LHCN-M2 (cell line): ENCODE results near the gene PFN3. TPM values are rescaled to one million over a fixed set of nuclear protein-coding genes. Genes with fewer than 3 reads are reported as not detected.
"Not testable (repeated sequence)": the region's sequence is repeated elsewhere in the genome, so short reads cannot be mapped to it uniquely, and the experiment has no call there.

Experiments used
- DNase-seq: peaks from one replicate; pipeline ENCODE4 v3.0.0-alpha.2; 2012; ENCODE audit warnings: low read depth
- total RNA-seq: library from RNA; depleted of rRNA; stranded (reverse); fragments of >200 nt; gene quantifications from 2 replicates; pipeline ENCODE4 v1.2.3, GENCODE V29; 2014

PFN3 gene
- total RNA-seq, 1 experiment from 2014 or later: not detected

- DNase-seq: no peak
These were observed 3.7 kb downstream of the PFN3 start for GRCh38 chr5:177396807-177397206.

- no peak for DNase-seq
These were observed 4.4 kb downstream of the PFN3 start for GRCh38 chr5:177396078-177396477.

GRCh38 chr5:177393990-177394389, 6.5 kb downstream of the PFN3 start:
- DNase-seq: no peak

GRCh38 chr5:177393206-177393765, 7.2 kb downstream of the PFN3 start:
- DNase-seq: no peak

- DNase-seq: no peak
These were observed 7.7 kb downstream of the PFN3 start for GRCh38 chr5:177392765-177393164.

GRCh38 chr5:177390363-177391300, 9.8 kb downstream of the PFN3 start:
- peak; percentile 76 for DNase-seq

- DNase-seq: peak; percentile 80
These were observed 11.0 kb downstream of the PFN3 start for GRCh38 chr5:177389241-177390169.

GRCh38 chr5:177388521-177389052, 11.9 kb downstream of the PFN3 start:
- no peak for DNase-seq

GRCh38 chr5:177387405-177387804, 13.1 kb downstream of the PFN3 start:
- no peak for DNase-seq

GRCh38 chr5:177386542-177386941, 13.9 kb downstream of the PFN3 start:
- DNase-seq: no peak

GRCh38 chr5:177385720-177386119, 14.7 kb downstream of the PFN3 start:
- no peak for DNase-seq

- no peak for DNase-seq
These were observed 16.3 kb downstream of the PFN3 start, which contains the start of gene SLC34A1 for GRCh38 chr5:177384134-177384533. TSS of gene SLC34A1 (plus strand) at chr5:177384434. CDS start at chr5:177385742, 1,308 bp downstream.

- no peak for DNase-seq
These were observed 17.3 kb downstream of the PFN3 start for GRCh38 chr5:177383181-177383580.

- no peak for DNase-seq
These were observed 17.9 kb downstream of the PFN3 start for GRCh38 chr5:177382423-177383029.

- no peak for DNase-seq
These were observed 19.7 kb downstream of the PFN3 start for GRCh38 chr5:177380805-177381126.

- DNase-seq: peak; percentile 42
These were observed 21.3 kb downstream of the PFN3 start for GRCh38 chr5:177378884-177379883.

GRCh38 chr5:177377851-177378776, 22.3 kb downstream of the PFN3 start:
- no peak for DNase-seq

GRCh38 chr5:177376107-177376506, 24.4 kb downstream of the PFN3 start:
- DNase-seq: no peak

- DNase-seq: not testable (repeated sequence)
These were observed 24.9 kb downstream of the PFN3 start for GRCh38 chr5:177375516-177375915.
